Stimulated activated CD8-positive, alpha-beta memory T cell treated with anti-CD3 and anti-CD28 coated beads, Interleukin-15, amount 100 ng/mL, for 4 hours (primary cell): Measurements from ENCODE around the gene EP300.
"Not testable (repeated sequence)": the region's sequence is repeated elsewhere in the genome, so short reads cannot be mapped to it uniquely, and the experiment has no call there.

ENCODE experiments used
- DNase-seq, 2 donors: peaks; one replicate each; pipeline ENCODE4 v3.0.0-alpha.2; 2020; ENCODE audit warnings: low read depth in 2 of 2

Gene EP300

GRCh38 chr22:41092023-41092817 lies at the start of gene EP300:
Gene EP300, plus strand, starts transcription at chr22:41092592. Its CDS starts 413 bp downstream, at chr22:41093005.
- DNase-seq, result peak; percentile 74 to 81

GRCh38 chr22:41043722-41044121 lies 48.7 kb upstream of the EP300 start:
- DNase-seq, result no peak

- DNase-seq, result not testable (repeated sequence)
These were observed 46.8 kb upstream of the EP300 start for GRCh38 chr22:41045575-41045974.

GRCh38 chr22:41047801-41048211 lies 44.6 kb upstream of the EP300 start:
- DNase-seq, result no peak

- not testable (repeated sequence) for DNase-seq
These were observed 44.0 kb upstream of the EP300 start for GRCh38 chr22:41048345-41048744.

GRCh38 chr22:41048791-41049717 lies 43.3 kb upstream of the EP300 start:
- no peak for DNase-seq

- not testable (repeated sequence) for DNase-seq
These were observed 42.6 kb upstream of the EP300 start for GRCh38 chr22:41049795-41050194.

- DNase-seq, result no peak
These were observed 41.5 kb upstream of the EP300 start for GRCh38 chr22:41050883-41051282.

GRCh38 chr22:41052661-41053490 lies 39.5 kb upstream of the EP300 start:
- DNase-seq, result no peak

- DNase-seq, result no peak
These were observed 35.3 kb upstream of the EP300 start for GRCh38 chr22:41057076-41057475.

- no peak for DNase-seq
These were observed 30.2 kb upstream of the EP300 start for GRCh38 chr22:41062146-41062545.

GRCh38 chr22:41064326-41064725 lies 28.1 kb upstream of the EP300 start:
- not testable (repeated sequence) for DNase-seq

- DNase-seq, result not testable (repeated sequence)
These were observed 26.1 kb upstream of the EP300 start for GRCh38 chr22:41066341-41066740.

GRCh38 chr22:41067968-41068367 lies 24.4 kb upstream of the EP300 start:
- DNase-seq, result not testable (repeated sequence)

- DNase-seq, result no peak
These were observed 21.6 kb upstream of the EP300 start for GRCh38 chr22:41070665-41071331.

- DNase-seq, result no peak
These were observed 18.3 kb upstream of the EP300 start for GRCh38 chr22:41074061-41074460.

- no peak for DNase-seq
These were observed 17.9 kb upstream of the EP300 start for GRCh38 chr22:41074466-41074865.

GRCh38 chr22:41074941-41075710 lies 17.3 kb upstream of the EP300 start:
- no peak for DNase-seq

GRCh38 chr22:41075946-41076345 lies 16.4 kb upstream of the EP300 start:
- DNase-seq, result no peak

- no peak for DNase-seq
These were observed 15.5 kb upstream of the EP300 start for GRCh38 chr22:41076857-41077256.
